ENCODE data around the gene MUC5B. TPM values are rescaled to one million over a fixed set of nuclear protein-coding genes. Genes with fewer than 3 reads are reported as not detected.

MUC5B gene
- total and polyA plus RNA-seq, 2 donors (not counting 1 experiment from before 2014, with no cell fraction given) = not detected

DNA sequence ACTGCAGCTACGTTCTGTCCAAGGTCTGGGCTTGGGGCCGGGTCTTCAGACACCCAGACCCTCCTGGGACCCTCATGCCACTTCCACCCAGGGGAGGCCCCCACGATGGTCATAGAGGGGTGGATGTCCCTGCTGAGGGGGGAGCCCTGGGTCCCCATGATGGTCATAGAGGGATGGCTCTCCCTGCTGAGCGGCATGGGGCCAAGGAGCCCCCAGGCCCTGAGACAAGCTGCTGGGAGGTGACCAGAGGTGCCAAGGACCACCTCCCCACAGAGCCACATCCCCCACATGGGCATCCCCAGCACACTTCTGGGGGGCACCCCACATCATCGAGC is 7.2 kb downstream of the MUC5B start:
- DNase-seq (no peak), ATAC-seq (ENCODE audit: low read depth) (no peak)
- no peak overlapping the region for H3K27ac Mint-ChIP-seq
- Histone ChIP-seq H3K27me3 (replicated peaks in 1 of 4; ENCODE audit: control extremely low read depth in 1 of 4, control insufficient read depth in 3 of 4, insufficient read depth in 4 of 4, low read length in 3 of 4) (no peaks in the 10 kb centered on the region), H2AFZ (ENCODE audit: insufficient read depth, low read depth, low read length, poor library complexity, severe bottlenecking) (no peak overlapping the region), H3K27ac (ENCODE audit: low read length in 2 of 2) (no peak overlapping the region), H3K36me3 (replicated peaks in 1 of 2; ENCODE audit: control extremely low read depth in 1 of 2, control insufficient read depth in 1 of 2, extremely low read depth in 1 of 2, insufficient read depth in 2 of 2, low read length in 1 of 2) (no peaks in the 10 kb centered on the region), H3K4me3 (ENCODE audit: control extremely low read depth in 1 of 5, extremely low read depth in 1 of 5, insufficient read depth in 1 of 5, low read depth in 2 of 5, low read length in 4 of 5) (no peak overlapping the region), H4K20me1 (ENCODE audit: control insufficient read depth, insufficient read depth, low read length, poor library complexity, severe bottlenecking) (no peaks in the 10 kb centered on the region), H3K9ac (ENCODE audit: low read length) (no peak overlapping the region), H3K9me3 (ENCODE audit: control extremely low read depth in 1 of 3, control insufficient read depth in 2 of 3, insufficient read depth in 1 of 3, low read length in 2 of 3) (no peaks in the 10 kb centered on the region), H3K4me2 (replicated peaks; ENCODE audit: low read depth, low read length, poor library complexity, severe bottlenecking) (no peak overlapping the region), H3K4me1 (ENCODE audit: control insufficient read depth in 2 of 2, insufficient read depth in 2 of 2, low read length in 2 of 2) (no peaks in the 10 kb centered on the region), H3K79me2 (ENCODE audit: control insufficient read depth, insufficient read depth, low read length) (no peaks in the 10 kb centered on the region)
- CTCF ChIA-PET = no interaction called here
- TF ChIP-seq, protein P1, sequence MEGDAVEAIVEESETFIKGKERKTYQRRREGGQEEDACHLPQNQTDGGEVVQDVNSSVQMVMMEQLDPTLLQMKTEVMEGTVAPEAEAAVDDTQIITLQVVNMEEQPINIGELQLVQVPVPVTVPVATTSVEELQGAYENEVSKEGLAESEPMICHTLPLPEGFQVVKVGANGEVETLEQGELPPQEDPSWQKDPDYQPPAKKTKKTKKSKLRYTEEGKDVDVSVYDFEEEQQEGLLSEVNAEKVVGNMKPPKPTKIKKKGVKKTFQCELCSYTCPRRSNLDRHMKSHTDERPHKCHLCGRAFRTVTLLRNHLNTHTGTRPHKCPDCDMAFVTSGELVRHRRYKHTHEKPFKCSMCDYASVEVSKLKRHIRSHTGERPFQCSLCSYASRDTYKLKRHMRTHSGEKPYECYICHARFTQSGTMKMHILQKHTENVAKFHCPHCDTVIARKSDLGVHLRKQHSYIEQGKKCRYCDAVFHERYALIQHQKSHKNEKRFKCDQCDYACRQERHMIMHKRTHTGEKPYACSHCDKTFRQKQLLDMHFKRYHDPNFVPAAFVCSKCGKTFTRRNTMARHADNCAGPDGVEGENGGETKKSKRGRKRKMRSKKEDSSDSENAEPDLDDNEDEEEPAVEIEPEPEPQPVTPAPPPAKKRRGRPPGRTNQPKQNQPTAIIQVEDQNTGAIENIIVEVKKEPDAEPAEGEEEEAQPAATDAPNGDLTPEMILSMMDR (IDR thresholded peaks at IDR 0.05) = no peak
- no peak for TF ChIP-seq EZH2 (IDR thresholded peaks at IDR 0.05; ENCODE audit: borderline replicate concordance, insufficient read depth, low read depth, low read length, poor library complexity, severe bottlenecking)
- WGBS (ENCODE audit: insufficient coverage) = 93% methylated on average over 3 of the region's 5 CpGs
- intact Hi-C loops (cut with micrococcal nuclease) = no loop called here
- no peaks in the 10 kb centered on the region for H3K4me1 Mint-ChIP-seq
- H3K4me3 Mint-ChIP-seq = no peak overlapping the region
- POLR2A ChIA-PET = no interaction called here
- H3K27me3 Mint-ChIP-seq = no peaks in the 10 kb centered on the region
- H3K9me3 Mint-ChIP-seq (ENCODE audit: insufficient read depth) = no peaks in the 10 kb centered on the region

DNA sequence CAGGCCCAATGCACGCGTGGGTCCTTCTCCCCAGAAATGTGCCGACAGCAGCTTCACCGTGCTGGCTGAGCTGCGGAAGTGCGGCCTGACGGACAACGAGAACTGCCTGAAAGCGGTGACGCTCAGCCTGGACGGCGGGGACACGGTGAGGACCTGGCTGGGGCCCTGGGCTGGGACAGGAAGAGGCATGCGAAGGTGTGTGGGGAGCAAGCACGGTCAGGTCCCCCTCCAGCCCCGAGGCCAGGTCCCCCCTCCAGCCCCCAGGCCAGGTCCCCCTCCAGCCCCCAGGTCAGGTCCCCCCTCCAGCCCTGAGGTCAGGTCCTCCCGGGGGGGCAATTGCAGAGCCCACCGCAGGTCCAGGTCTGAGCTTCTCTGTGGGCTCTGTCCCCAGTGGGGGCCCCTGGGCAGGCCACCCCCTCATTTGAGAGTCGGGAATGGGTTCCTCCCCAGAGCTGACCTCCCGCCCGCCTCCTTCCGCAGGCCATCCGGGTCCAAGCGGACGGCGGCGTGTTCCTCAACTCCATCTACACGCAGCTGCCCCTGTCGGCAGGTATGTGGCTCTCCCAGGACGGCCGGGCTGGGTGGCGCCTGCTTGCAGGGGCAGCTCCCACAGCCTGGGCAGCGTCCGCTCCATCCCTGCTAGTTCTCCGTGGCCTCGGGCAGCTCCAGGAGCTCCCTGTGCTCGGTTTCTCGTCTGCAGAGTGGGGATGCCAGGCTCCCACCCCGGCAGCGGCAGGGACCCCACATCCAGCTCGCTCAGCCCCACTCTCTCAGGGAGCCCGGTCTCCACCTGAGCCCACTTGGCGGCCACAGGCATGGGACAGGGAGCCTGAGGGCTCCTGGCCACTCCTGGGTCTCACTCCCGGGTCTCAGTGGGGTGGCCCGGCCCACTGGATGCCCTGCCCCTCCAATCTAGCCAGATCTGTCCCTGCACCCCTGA is 7.9 kb downstream of the MUC5B start:
- no peaks in the 10 kb centered on the region for H3K27me3 ChIP-seq (replicated peaks in 1 of 4; ENCODE audit: control extremely low read depth in 1 of 4, control insufficient read depth in 3 of 4, insufficient read depth in 4 of 4, low read length in 3 of 4)
- H3K27ac ChIP-seq (ENCODE audit: low read length in 2 of 2) = no peak overlapping the region
- no peak overlapping the region for H3K4me3 ChIP-seq (ENCODE audit: control extremely low read depth in 1 of 5, extremely low read depth in 1 of 5, insufficient read depth in 1 of 5, low read depth in 2 of 5, low read length in 4 of 5)
- POLR2A ChIA-PET = no interaction called here
- H3K36me3 ChIP-seq (replicated peaks in 1 of 2; ENCODE audit: control extremely low read depth in 1 of 2, control insufficient read depth in 1 of 2, extremely low read depth in 1 of 2, insufficient read depth in 2 of 2, low read length in 1 of 2) = no peaks in the 10 kb centered on the region
- no peaks in the 10 kb centered on the region for H3K79me2 ChIP-seq (ENCODE audit: control insufficient read depth, insufficient read depth, low read length)
- intact Hi-C loops (cut with micrococcal nuclease) = no loop called here
- ATAC-seq (ENCODE audit: low read depth) = no peak
- no peaks in the 10 kb centered on the region for H3K9me3 Mint-ChIP-seq (ENCODE audit: insufficient read depth)
- no peaks in the 10 kb centered on the region for H3K27me3 Mint-ChIP-seq
- DNase-seq = no peak
- H3K27ac Mint-ChIP-seq = no peak overlapping the region
- WGBS (ENCODE audit: insufficient coverage) = 86% methylated on average over 42 of the region's 45 CpGs
- H3K9me3 ChIP-seq (ENCODE audit: control extremely low read depth in 1 of 3, control insufficient read depth in 2 of 3, insufficient read depth in 1 of 3, low read length in 2 of 3) = no peaks in the 10 kb centered on the region
- no peak overlapping the region for H3K4me2 ChIP-seq (replicated peaks; ENCODE audit: low read depth, low read length, poor library complexity, severe bottlenecking)
- H3K9ac ChIP-seq (ENCODE audit: low read length) = no peak overlapping the region
- no peak overlapping the region for H3K4me3 Mint-ChIP-seq
- no peak overlapping the region for H2AFZ ChIP-seq (ENCODE audit: insufficient read depth, low read depth, low read length, poor library complexity, severe bottlenecking)
- CTCF ChIA-PET = no interaction called here
- no peaks in the 10 kb centered on the region for H4K20me1 ChIP-seq (ENCODE audit: control insufficient read depth, insufficient read depth, low read length, poor library complexity, severe bottlenecking)
- TF ChIP-seq, protein P1 (IDR thresholded peaks at IDR 0.05) = no peak
- no peak for TF ChIP-seq EZH2 (IDR thresholded peaks at IDR 0.05; ENCODE audit: borderline replicate concordance, insufficient read depth, low read depth, low read length, poor library complexity, severe bottlenecking)
- H3K4me1 ChIP-seq (ENCODE audit: control insufficient read depth in 2 of 2, insufficient read depth in 2 of 2, low read length in 2 of 2) = no peaks in the 10 kb centered on the region
- H3K4me1 Mint-ChIP-seq = no peaks in the 10 kb centered on the region

All from B cell (primary cell).